VCaP (cell line): ENCODE results near the gene RXYLT1.
A peak's percentile ranks its signal among the peaks of the same experiment; 100 is the strongest.

Experiments used
- H3K27ac ChIP-seq: fragments of 450-650 bp; 2 replicates; pipeline ENCODE4 v1.5.1; 2017
- CTCF ChIP-seq: fragments of 450-650 bp; conservative IDR thresholded peaks from 2 replicates; pipeline ENCODE4 v1.5.1; 2017; ENCODE audit warnings: mild to moderate bottlenecking, moderate library complexity

The RXYLT1 gene

GRCh38 chr12:63792338-63792737 lies 12.6 kb downstream of the RXYLT1 start:
- no peak for TF ChIP-seq CTCF
- no peak overlapping the region for H3K27ac ChIP-seq

DNA sequence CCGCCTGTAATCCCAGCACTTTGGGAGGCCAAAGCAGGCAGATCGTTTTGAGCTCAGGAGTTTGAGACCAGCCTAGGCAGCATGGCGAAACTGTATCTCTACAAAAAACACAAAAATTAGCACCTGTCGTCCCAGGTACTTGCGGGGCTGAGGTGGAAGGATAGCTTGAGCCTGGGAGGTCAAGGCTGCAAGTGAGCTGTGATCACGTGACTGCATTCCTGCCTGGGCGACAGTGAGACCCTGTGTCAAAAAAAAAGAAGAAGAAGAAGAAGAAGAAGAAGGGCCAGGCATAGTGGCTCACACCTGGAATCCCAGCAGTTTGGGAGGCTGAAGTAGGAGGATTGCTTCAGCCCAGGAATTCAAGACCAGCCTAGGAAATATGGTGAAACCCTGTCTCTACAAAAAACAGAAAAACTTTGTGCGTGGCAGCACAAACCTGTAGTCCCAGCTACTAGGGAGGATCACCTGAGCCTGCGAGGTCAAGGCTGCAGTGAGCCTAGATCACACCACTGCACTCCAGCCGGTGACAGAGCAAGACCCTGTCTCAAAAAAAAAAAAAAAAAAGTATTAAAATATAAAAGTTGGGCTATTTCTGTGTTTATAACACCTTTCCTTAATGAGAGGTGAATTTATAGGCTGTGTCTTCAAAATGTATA lies 15.5 kb downstream of the RXYLT1 start:
- TF ChIP-seq CTCF = no peak
- H3K27ac ChIP-seq = no peak overlapping the region

- TF ChIP-seq CTCF = no peak
- no peak overlapping the region for H3K27ac ChIP-seq
Observed at GRCh38 chr12:63795944-63796343, 16.2 kb downstream of the RXYLT1 start.

DNA sequence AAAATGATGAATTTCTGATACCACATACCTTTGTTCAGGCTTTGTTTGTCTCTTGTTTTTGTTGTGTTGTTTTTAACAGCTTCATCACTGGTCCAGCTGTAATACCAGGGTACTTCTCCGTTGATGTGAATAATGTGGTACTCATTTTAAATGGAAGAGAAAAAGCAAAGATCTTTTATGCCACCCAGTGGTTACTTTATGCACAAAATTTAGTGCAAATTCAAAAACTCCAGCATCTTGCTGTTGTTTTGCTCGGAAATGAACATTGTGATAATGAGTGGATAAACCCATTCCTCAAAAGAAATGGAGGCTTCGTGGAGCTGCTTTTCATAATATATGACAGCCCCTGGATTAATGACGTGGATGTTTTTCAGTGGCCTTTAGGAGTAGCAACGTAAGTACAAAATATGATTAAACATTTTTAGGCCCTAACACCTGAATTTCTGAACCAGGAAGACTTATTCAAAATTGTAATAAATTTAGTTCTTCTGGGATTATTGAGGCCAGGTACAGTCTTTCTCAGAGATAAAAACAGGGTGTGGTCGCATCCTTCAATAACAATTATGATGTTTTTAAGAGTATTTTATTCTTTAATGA lies 22.4 kb downstream of the RXYLT1 start:
- TF ChIP-seq CTCF = peak; percentile 88
- no peak overlapping the region for H3K27ac ChIP-seq

DNA sequence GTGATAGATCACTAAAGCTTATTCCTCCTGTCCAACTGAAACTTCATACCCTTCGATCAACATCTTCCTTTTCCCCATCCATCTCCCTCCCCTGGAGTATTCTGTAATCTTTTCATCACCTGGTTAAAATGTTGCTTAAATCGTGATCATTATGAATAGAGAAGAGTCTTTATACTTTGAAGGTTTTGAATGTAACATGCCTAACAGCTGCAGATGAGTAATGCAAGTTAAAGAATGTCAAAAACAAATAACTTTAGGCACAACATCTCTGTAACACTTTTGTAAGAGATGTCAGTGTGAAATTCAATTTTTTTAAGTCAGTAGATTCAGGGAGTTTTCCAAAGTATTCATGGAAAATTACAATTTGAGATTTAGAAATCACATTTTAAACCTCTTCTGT lies 25.0 kb downstream of the RXYLT1 start:
- TF ChIP-seq CTCF = no peak
- H3K27ac ChIP-seq = peak overlapping the region; percentile 72

GRCh38 chr12:63805704-63806672 lies 26.3 kb downstream of the RXYLT1 start:
- no peak for TF ChIP-seq CTCF

GRCh38 chr12:63808631-63809030 lies 28.9 kb downstream of the RXYLT1 start:
- TF ChIP-seq CTCF = no peak
- H3K27ac ChIP-seq = no peak overlapping the region

More at GRCh38 chr12:63805704-63806672, 26.3 kb downstream of the RXYLT1 start:
- H3K27ac ChIP-seq = peak overlapping the region; percentile 72
